Lung (tissue), 12 donors: Measurements from ENCODE around the gene MSMP. TPM values are rescaled to one million over a fixed set of nuclear protein-coding genes. Genes with fewer than 3 reads are reported as not detected.

Experiments
- ATAC-seq: fragments of 200-7000 bp; cut with Tn5 transposase; one replicate; pipeline ENCODE4 v1.9.1; 2020; ENCODE audit warnings: moderate number of reproducible peaks; ENCODE audit not compliant: insufficient read depth, low FRiP score
- DNase-seq, 3 donors: peaks; one replicate each; pipeline ENCODE4 v3.0.0-alpha.2; 2013 to 2017
- H3K27ac ChIP-seq, 2 donors: one replicate each; pipeline ENCODE4 v1.5.1; 2013; ENCODE audit warnings: mild to moderate bottlenecking in 2 of 2, moderate library complexity in 2 of 2, control low read depth in 1 of 2, inconsistent platforms in 1 of 2, low read depth in 1 of 2, low read length in 1 of 2
- H3K27me3 ChIP-seq, 3 donors: one replicate each; pipeline ENCODE4 v1.5.1; 2013; ENCODE audit warnings: low read length in 2 of 3; ENCODE audit not compliant: control insufficient read depth in 3 of 3, insufficient read depth in 3 of 3
- H3K36me3 ChIP-seq, 4 donors: one replicate each; pipeline ENCODE4 v1.5.1; 2013; ENCODE audit warnings: low read length in 4 of 4, mild to moderate bottlenecking in 1 of 4, moderate library complexity in 1 of 4; ENCODE audit not compliant: control insufficient read depth in 4 of 4, insufficient read depth in 4 of 4
- H3K4me1 ChIP-seq, 5 donors: one replicate each; pipeline ENCODE4 v1.5.1; 2013; ENCODE audit warnings: low read length in 5 of 5, mild to moderate bottlenecking in 2 of 5, moderate library complexity in 1 of 5; ENCODE audit not compliant: control insufficient read depth in 5 of 5, insufficient read depth in 5 of 5
- H3K4me3 ChIP-seq: one replicate; pipeline ENCODE4 v1.5.1; 2013; ENCODE audit warnings: mild to moderate bottlenecking, control low read depth, moderate library complexity
- H3K9ac ChIP-seq, 2 donors: one replicate each; pipeline ENCODE4 v1.5.1; 2013; ENCODE audit warnings: low read length in 2 of 2, control low read depth in 1 of 2; ENCODE audit not compliant: insufficient read depth in 1 of 2
- H3K9me3 ChIP-seq, 4 donors: one replicate each; pipeline ENCODE4 v1.5.1; 2013; ENCODE audit warnings: low read length in 3 of 4, mild to moderate bottlenecking in 1 of 4, moderate library complexity in 1 of 4; ENCODE audit not compliant: control insufficient read depth in 4 of 4, insufficient read depth in 3 of 4
- CTCF ChIP-seq: IDR thresholded peaks from 2 replicates; pipeline ENCODE4 v1.5.1; 2012; ENCODE audit warnings: mild to moderate bottlenecking; ENCODE audit errors: control extremely low read depth, extremely low read depth
- WGBS, 2 donors: extraction: QIAGEN DNeasy Blood & Tissue Kit; methylation state at CpG; one replicate each; pipeline ENCODE4 v1.1.7; 2013; 5-methylcytosine and 5-hydroxymethylcytosine counted together
- polyA plus RNA-seq, 2 donors: library from polyadenylated mRNA; stranded (reverse); fragments of 200-250 nt; gene quantifications; one replicate each; pipeline ENCODE4 v1.2.1, GENCODE V29; 2013
- total RNA-seq, 2 donors: library from RNA; depleted of rRNA in 1 of 2; stranded (reverse); fragments of >200 nt in 1 of 2; gene quantifications; one replicate each; pipeline ENCODE4 v1.2.1, GENCODE V29; 2014 to 2021
- donor health status: control.
- donor health status: control.
- donor health status: Bipolar disorder and iron deficiency.
- donor health status: healthy.
- donor health status: DM: yes; HTN: yes; CAD: no.

Gene MSMP
- total and polyA plus RNA-seq, 4 donors, result 0.62 to 1.6 (median 1.2) TPM; not detected in 1

- ATAC-seq (no peak), DNase-seq (no peak)
- H3K36me3 ChIP-seq, result peaks cover 0 to 4% (median 0%) of the 10 kb centered on the region in 4 donors
- no peak overlapping the region for H3K27ac ChIP-seq
- H3K9me3 ChIP-seq, result no peaks in the 10 kb centered on the region
- 98 to 99% methylated on average over 2 of the region's 2 CpGs for WGBS, 2 donors
- no peak overlapping the region for H3K9ac ChIP-seq
- H3K4me3 ChIP-seq, result no peak overlapping the region
- H3K27me3 ChIP-seq, result no peaks in the 10 kb centered on the region
- peaks cover 0 to 32% (median 14%) of the 10 kb centered on the region in 5 donors for H3K4me1 ChIP-seq
- TF ChIP-seq CTCF, result no peak
Observed at GRCh38 chr9:35789541-35789940, 35.5 kb upstream of the MSMP start.

- no peak overlapping the region for H3K4me3 ChIP-seq
- DNase-seq, result no peak
Observed at GRCh38 chr9:35783418-35783817, 29.3 kb upstream of the MSMP start.

GRCh38 chr9:35781066-35781465 is 27.0 kb upstream of the MSMP start:
- Histone ChIP-seq H3K4me1 (no peaks in the 10 kb centered on the region), H3K27me3 (no peaks in the 10 kb centered on the region)

More at GRCh38 chr9:35783418-35783817, 29.3 kb upstream of the MSMP start:
- Histone ChIP-seq H3K9ac (no peak overlapping the region), H3K9me3 (no peaks in the 10 kb centered on the region), H3K27ac (no peak overlapping the region), H3K27me3 (no peaks in the 10 kb centered on the region), H3K36me3 (peaks cover 0 to 4% (median under 1%) of the 10 kb centered on the region in 4 donors), H3K4me1 (no peaks in the 10 kb centered on the region)
- TF ChIP-seq CTCF, result no peak
- no peak for ATAC-seq

More at GRCh38 chr9:35781066-35781465, 27.0 kb upstream of the MSMP start:
- Histone ChIP-seq H3K27ac (no peak overlapping the region), H3K4me3 (no peak overlapping the region), H3K9me3 (no peaks in the 10 kb centered on the region), H3K36me3 (peaks cover 0 to 4% (median under 1%) of the 10 kb centered on the region in 4 donors), H3K9ac (no peak overlapping the region)
- no peak for DNase-seq
- 61 to 88% methylated on average over 2 of the region's 2 CpGs for WGBS, 2 donors
- no peak for ATAC-seq
- TF ChIP-seq CTCF, result no peak
